Lower leg skin (tissue), 3 donors: ENCODE data around the gene ZBTB32.

Experiments
- POLR2A ChIP-seq, 2 donors: fragments of 450-650 bp; IDR thresholded peaks; one replicate each; pipeline ENCODE4 v1.6.1; 2016 to 2017; ENCODE audit warnings: antibody characterized with exemption in 2 of 2, mild to moderate bottlenecking in 1 of 2, moderate library complexity in 1 of 2
- TF ChIP-seq, protein P1 (sequence below), 3 donors: fragments of 450-650 bp; IDR thresholded peaks; one replicate each; pipeline ENCODE4 v1.5.1; 2016; ENCODE audit warnings: antibody characterized with exemption in 3 of 3, mild to moderate bottlenecking in 3 of 3, moderate library complexity in 2 of 3

DNA sequence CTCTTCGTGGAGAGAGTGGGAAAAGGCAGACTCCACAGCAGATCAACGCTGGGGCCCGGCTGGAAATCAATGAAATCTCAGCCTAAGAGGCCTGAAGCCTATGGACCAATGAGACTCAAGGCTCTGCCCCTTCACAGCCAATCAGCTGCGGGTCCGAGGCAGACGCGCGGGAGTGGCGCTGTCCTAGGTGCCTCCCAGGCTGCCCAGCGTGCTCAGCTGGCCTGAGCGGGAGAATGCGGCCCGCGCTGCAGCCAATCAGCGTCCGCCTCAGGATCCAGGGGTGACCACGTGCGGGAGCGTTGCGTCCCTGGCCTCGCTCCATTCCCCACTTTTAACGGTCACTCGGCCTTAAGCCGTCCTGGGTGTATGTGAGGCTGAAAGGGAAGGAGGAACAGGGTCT is at the start of gene ZBTB32:
- TF ChIP-seq, protein P1, sequence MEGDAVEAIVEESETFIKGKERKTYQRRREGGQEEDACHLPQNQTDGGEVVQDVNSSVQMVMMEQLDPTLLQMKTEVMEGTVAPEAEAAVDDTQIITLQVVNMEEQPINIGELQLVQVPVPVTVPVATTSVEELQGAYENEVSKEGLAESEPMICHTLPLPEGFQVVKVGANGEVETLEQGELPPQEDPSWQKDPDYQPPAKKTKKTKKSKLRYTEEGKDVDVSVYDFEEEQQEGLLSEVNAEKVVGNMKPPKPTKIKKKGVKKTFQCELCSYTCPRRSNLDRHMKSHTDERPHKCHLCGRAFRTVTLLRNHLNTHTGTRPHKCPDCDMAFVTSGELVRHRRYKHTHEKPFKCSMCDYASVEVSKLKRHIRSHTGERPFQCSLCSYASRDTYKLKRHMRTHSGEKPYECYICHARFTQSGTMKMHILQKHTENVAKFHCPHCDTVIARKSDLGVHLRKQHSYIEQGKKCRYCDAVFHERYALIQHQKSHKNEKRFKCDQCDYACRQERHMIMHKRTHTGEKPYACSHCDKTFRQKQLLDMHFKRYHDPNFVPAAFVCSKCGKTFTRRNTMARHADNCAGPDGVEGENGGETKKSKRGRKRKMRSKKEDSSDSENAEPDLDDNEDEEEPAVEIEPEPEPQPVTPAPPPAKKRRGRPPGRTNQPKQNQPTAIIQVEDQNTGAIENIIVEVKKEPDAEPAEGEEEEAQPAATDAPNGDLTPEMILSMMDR (IDR thresholded peaks at IDR 0.05) = no peak
- no peak for TF ChIP-seq POLR2A (IDR thresholded peaks at IDR 0.05)
